ENCODE results near the gene SNRPF.

Gene SNRPF

DNA sequence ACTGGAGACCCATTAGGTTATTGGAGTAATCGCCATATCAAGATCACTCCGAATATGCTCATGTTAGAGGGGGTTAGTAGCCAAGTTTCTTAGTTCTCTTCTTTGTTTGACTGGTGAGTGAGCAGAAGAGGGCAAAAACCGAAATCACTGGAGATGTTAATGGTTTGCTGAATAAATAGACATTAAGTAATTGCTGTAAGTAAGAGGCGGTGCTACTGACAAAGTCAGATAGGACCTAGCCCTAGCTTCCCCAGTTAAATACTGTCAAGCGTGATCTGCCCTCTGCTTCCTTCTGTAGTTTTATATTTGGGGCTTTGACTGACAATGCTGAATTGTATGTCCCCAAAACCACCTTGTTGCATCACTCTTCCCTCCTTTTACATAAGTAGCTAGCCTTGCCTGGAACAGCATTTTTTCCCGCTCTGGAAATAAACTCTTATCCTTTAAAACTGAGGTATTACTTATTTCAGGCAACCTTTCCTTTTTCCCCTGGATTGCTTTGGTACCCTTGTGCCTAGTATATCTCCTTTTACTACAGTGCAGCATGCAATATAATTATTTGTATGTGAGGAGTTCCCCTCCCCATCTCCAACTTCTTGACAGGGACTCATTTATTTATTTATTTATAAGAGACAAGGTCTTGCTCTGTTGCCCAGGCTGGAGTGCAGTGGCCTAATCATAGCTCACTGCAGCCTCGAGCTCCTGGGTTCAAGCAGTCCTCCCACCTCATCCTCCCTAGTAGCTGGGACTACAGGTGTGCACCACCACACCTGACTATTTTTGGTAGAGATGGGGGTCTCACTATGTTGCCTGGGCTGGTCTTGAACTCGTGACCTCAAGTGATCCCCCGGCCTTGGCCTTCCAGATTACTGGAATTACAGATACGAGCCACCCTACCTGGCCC is 1.4 kb downstream of the SNRPF start:
- no peak for DNase-seq

DNA sequence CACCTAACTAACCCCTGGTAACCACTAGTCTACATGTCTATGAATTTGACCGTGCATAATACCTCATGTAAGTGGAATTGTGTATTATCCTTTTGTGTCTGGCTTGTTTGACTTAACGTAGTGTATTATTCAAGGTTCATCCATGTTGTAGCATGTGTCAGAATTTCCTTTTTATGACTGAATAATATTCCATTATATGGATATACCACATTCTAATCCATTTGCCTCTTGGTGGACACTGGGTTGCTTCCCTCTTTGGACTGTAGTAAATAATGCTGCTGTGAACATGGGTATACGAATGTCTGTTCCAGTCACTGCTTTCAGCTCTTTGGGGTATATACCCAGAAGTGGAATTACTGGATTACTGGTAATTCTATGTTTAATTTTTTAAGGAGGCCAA is 3.3 kb downstream of the SNRPF start:
- DNase-seq = no peak

DNA sequence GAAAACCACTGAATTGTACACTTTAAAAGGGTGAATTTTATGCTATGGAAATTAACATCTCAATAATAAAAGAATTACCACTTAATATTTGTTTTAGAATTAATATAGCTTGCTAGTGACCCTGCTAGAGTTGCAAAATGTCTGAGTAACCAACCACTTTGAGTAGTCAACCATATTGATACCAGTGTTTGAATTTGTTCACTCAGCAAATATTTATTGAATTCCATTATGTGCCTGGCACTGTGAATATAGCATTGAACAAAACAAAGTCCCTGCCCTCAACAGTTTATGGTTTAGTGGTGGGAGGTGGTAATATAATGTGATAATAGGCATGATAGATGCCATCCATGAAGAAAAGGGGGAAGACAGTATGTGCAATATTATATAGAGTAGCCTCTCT is 4.6 kb downstream of the SNRPF start:
- DNase-seq = no peak

DNA sequence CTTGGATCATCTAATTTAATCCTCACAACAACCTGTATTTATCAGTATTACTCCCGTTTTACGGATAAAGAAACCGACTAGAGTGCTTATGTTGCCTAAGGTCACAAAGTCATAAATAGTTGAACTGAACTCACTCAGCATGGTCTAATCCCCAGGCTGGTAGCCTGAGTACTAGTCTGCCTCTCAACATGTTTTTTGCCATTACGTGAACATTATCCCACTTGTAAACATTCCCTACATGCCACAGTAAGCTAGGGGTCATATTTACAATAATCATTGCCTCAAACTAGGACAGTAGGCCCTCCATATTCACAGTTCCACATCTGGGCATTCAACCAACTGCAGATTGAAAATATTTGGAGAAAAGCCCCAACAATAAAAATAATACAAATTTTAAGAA is 12.1 kb downstream of the SNRPF start:
- no peak for DNase-seq

DNA sequence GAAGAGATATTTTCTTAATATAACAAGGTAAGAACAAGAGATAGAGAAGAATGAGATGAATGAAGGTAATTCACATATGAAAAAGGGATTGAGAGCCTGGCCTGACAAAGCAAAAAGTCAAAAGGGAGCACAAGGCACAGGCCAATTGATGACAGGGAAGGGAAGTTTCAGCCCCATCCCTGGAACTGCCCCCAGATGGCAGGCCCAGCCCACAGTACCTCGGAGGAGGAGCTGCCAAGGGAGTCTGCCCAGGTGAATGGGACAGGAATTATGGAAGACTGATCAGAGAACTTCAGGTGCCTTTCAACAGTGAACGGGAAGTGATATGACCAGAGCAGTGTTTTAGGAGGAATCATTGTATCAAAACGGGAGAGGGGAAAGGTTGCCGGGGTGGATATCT is 15.7 kb downstream of the SNRPF start:
- DNase-seq = no peak

GRCh38 chr12:95877622-95878021 is 18.9 kb downstream of the SNRPF start:
- DNase-seq = no peak

GRCh38 chr12:95880895-95881294 is 22.1 kb downstream of the SNRPF start:
- DNase-seq = no peak

DNA sequence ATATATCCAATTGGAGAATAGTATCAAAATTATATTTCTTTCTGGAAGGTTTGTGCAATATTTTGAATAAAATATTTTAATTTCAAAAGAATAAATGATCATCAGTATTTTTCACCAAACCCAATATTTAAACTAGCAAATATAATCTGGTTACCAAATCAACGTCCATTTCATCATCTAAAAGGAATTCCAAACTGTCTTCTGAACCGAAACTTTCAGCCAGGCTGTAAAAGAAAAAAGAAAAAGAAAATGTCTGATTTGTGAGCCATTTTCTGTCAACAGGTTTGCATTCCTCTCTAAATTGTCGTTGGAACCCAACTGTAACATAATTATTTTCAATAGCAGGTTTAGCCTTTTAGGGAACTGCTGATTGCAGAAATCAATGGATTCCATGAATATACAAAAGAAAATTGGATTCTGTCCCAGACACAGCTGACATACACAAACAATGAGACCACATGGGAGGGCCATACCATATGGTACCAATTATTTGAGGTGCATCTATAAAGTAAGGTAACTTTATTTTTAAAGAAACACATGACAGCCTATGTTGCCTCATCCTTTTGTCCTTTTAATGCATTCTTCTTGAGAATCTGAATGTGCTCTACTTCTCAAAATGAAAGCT is 22.7 kb downstream of the SNRPF start:
- no peak for DNase-seq

DNA sequence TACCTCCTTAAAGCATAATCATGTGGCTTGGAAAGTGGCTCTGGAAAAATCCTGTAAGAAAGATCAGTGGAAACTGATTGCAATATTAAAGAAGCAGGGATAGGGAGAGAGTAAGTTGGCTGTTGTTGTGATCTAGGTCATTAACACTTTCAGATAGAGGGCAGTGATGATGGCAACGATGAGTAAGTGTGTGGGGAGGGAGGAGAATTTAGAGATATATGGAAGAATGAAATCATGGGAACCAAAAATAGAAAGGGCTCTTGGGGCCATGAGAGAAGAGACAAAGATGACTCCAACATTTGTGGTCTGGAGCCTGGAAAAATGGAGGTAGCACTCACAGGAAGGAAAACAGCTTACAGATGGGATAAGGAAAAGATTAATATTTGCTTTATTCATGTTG is 23.3 kb downstream of the SNRPF start:
- no peak for DNase-seq

GRCh38 chr12:95882873-95883272 is 24.1 kb downstream of the SNRPF start:
- DNase-seq = no peak

- DNase-seq = no peak
Measured at GRCh38 chr12:95884998-95885397, 26.2 kb downstream of the SNRPF start.

- DNase-seq = no peak
Measured at GRCh38 chr12:95887311-95887710, 28.6 kb downstream of the SNRPF start.

DNA sequence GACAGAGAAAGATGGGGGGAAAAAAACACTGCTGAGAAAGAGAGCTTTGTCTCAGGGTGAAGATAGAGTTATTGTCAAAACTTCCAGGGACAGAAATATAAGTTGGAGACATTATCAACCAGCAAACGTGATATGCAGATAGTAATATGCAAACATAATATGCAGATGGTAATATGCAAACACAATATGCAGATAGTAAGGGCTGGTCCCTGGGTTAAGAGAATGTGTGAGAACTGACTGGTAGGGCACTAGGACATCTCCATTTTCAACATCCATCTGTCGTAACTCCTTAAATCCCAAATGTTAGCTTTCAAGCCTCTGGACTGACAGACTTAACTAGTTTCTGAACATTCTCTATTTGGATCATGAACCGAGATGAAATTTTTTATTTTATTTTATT is 32.2 kb downstream of the SNRPF start:
- no peak for DNase-seq

DNA sequence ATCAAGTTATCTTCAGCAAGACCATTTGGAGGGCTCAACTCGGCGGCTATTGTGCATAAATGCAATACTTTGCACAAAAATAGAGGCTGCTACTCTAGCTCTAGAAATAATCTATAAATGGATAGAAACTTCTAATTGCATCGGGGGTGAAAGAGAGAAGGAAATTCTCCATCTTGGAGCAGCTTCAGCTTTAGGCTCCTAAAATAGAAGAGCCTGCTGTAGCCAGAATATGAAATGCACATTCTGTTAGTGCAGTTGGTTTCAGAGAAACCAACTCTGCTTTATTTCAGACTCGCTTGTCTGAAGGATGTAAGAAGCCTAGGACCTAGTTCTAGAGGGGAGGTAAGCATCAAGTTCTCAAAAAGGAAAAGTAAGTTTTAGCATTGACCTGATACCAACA is 38.1 kb downstream of the SNRPF start:
- no peak for DNase-seq

- no peak for DNase-seq
Measured at GRCh38 chr12:95898081-95898480, 39.3 kb downstream of the SNRPF start.

- no peak for DNase-seq
Measured at GRCh38 chr12:95908573-95908972, 49.8 kb downstream of the SNRPF start.

- no peak for DNase-seq
Measured at GRCh38 chr12:95909871-95910270, 51.1 kb downstream of the SNRPF start.
